Sigmoid colon (tissue), 4 donors: ENCODE measurements around the gene JAG2.

Experiments
- CTCF ChIP-seq, 4 experiments: fragments of 450-650 bp in 3 of 4; fragments of 200-600 bp in 1 of 4; IDR thresholded peaks; one replicate each; pipeline ENCODE4 v1.5.1; 2016 to 2019; ENCODE audit warnings: antibody characterized with exemption in 4 of 4, mild to moderate bottlenecking in 3 of 4, moderate library complexity in 2 of 4
- POLR2A ChIP-seq, 2 donors: fragments of 450-650 bp; IDR thresholded peaks; one replicate each; pipeline ENCODE4 v1.6.1; 2016; ENCODE audit warnings: antibody characterized with exemption in 2 of 2, mild to moderate bottlenecking in 2 of 2, moderate library complexity in 2 of 2
- POLR2AphosphoS5 ChIP-seq, 4 donors: sonication (generic); formaldehyde crosslinking; IDR thresholded peaks; one replicate each; pipeline ENCODE4 v1.6.1; 2017; ENCODE audit warnings: antibody characterized with exemption in 4 of 4

- TF ChIP-seq POLR2A (IDR thresholded peaks at IDR 0.05) = no peak
- TF ChIP-seq CTCF (IDR thresholded peaks at IDR 0.05) = no peak
- no peak for TF ChIP-seq POLR2AphosphoS5 (IDR thresholded peaks at IDR 0.05)
Observed at GRCh38 chr14:105107781-105108515, 60.6 kb downstream of the JAG2 start.
